Placental pericyte (primary cell): ENCODE measurements around the gene RND3. TPM values are rescaled to one million over a fixed set of nuclear protein-coding genes. Genes with fewer than 3 reads are reported as not detected.

Experiments
- total RNA-seq: library from RNA; depleted of rRNA; stranded (reverse); fragments of >200 nt; gene quantifications from 2 replicates; pipeline ENCODE4 v1.2.3, GENCODE V29; 2012

Gene RND3, protein sequence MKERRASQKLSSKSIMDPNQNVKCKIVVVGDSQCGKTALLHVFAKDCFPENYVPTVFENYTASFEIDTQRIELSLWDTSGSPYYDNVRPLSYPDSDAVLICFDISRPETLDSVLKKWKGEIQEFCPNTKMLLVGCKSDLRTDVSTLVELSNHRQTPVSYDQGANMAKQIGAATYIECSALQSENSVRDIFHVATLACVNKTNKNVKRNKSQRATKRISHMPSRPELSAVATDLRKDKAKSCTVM
- 269 and 815 TPM in 2 replicates for total RNA-seq

DNA sequence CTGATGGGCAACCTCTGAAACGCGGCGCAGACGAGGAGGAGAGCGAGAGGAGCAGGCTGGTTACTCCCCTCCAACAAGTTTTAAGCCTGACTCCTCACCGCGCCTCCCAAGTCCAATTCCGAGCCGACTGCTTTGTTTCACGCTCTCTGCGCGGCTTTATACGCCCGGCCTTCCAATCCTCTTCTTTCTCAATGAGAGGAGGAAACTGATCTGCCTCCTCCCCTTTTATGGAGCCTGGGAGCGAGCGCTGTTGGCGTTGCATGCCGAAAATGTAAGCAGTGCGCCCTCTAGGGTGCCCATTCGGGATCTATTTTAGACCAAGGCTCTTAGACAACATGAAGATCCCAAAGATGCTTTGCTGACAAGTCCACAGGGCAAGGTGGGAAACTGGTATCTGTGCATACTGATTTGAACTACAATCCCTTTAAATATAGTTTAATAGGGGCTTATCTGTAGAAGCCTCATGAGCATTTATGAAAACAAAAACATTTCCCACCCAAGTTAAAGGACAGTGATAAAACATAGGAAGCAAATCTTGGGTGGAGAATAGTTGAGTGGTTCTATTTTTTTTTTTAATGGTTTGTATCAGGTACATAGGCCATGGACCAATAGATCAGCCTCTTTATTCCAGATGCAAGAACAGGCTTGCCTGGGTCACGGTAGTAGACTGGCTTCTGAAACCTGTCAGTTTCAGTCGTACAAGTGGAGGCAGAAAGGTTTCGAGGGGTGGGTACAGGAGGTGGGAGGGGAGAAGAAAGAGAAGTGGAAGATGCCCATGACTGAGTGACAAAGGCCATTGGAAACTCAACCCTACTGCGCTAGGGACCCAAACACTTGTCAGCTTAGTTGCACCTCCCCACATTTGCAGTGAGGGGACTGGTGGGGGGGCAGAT lies at the start of gene RND3:
TSS of gene RND3 (minus strand) at position 131 of the 893 bp plus-strand sequence. CDS start 250 bp downstream, outside the sequence.

